Measurements from ENCODE around the gene PCDHA8.
"Not testable (repeated sequence)": the region's sequence is repeated elsewhere in the genome, so short reads cannot be mapped to it uniquely, and the experiment has no call there.

The PCDHA8 gene

GRCh38 chr5:140828362-140828737, 12.6 kb upstream of the PCDHA8 start:
- DNase-seq, result no peak

- DNase-seq, result not testable (repeated sequence)
Measured at GRCh38 chr5:140829511-140830501, 11.2 kb upstream of the PCDHA8 start.

- DNase-seq, result no peak
Measured at GRCh38 chr5:140833993-140834392, 7.0 kb upstream of the PCDHA8 start, which contains the start of gene PCDHA7. PCDHA7 (plus strand) TSS chr5:140834269; CDS start chr5:140834384, 115 bp downstream.

GRCh38 chr5:140834439-140835008, 6.5 kb upstream of the PCDHA8 start:
- DNase-seq, result not testable (repeated sequence)

- no peak for DNase-seq
Measured at GRCh38 chr5:140835622-140836510, 5.1 kb upstream of the PCDHA8 start.

- no peak for DNase-seq
Measured at GRCh38 chr5:140842798-140843733, 2.1 kb downstream of the PCDHA8 start.

- not testable (repeated sequence) for DNase-seq
Measured at GRCh38 chr5:140848139-140849102, 7.4 kb downstream of the PCDHA8 start, which contains the start of gene PCDHA9. PCDHA9 (plus strand) TSS chr5:140848382; CDS start chr5:140848496, 114 bp downstream.

GRCh38 chr5:140849831-140850634, 9.0 kb downstream of the PCDHA8 start:
- not testable (repeated sequence) for DNase-seq

GRCh38 chr5:140855772-140856674, 15.0 kb downstream of the PCDHA8 start, which contains the start of gene PCDHA10:
PCDHA10 (plus strand) TSS chr5:140855897; CDS start chr5:140856049, 152 bp downstream.
- DNase-seq, result no peak

GRCh38 chr5:140857177-140857986, 16.4 kb downstream of the PCDHA8 start:
- no peak for DNase-seq

- no peak for DNase-seq
Measured at GRCh38 chr5:140857987-140858240, 16.9 kb downstream of the PCDHA8 start.

GRCh38 chr5:140862441-140863295, 21.7 kb downstream of the PCDHA8 start:
- DNase-seq, result no peak

GRCh38 chr5:140868721-140869554, 28.0 kb downstream of the PCDHA8 start, which contains the start of gene PCDHA11:
PCDHA11 (plus strand) TSS chr5:140868957; CDS start chr5:140869104, 147 bp downstream.
- no peak for DNase-seq

GRCh38 chr5:140869555-140869886, 28.5 kb downstream of the PCDHA8 start:
- no peak for DNase-seq

All from activated CD4-positive, alpha-beta T cell treated with anti-CD3 and anti-CD28 coated beads, Interleukin-2, amount 50 U/mL, for 48 hours (primary cell).